Endodermal cell (in vitro differentiated cells): Measurements from ENCODE around the gene NCAN. TPM values are rescaled to one million over a fixed set of nuclear protein-coding genes. Genes with fewer than 3 reads are reported as not detected.
"Not testable (repeated sequence)": the region's sequence is repeated elsewhere in the genome, so short reads cannot be mapped to it uniquely, and the experiment has no call there.

Experiments used
- DNase-seq: peaks from one replicate; pipeline ENCODE4 v3.0.0-alpha.2; 2017
- H3K27ac ChIP-seq: 2 replicates; pipeline ENCODE4 v1.5.1; 2013; ENCODE audit warnings: mild to moderate bottlenecking, low read depth, low read length, moderate library complexity
- H3K27me3 ChIP-seq: 2 replicates; pipeline ENCODE4 v1.6.1; 2013; ENCODE audit warnings: mild to moderate bottlenecking, low read length, moderate library complexity; ENCODE audit not compliant: insufficient read depth, control insufficient read depth, poor library complexity, severe bottlenecking
- H3K36me3 ChIP-seq: 2 replicates; pipeline ENCODE4 v1.7.0; 2013; ENCODE audit warnings: mild to moderate bottlenecking, low read length, moderate library complexity; ENCODE audit not compliant: control insufficient read depth, insufficient read depth
- H3K4me1 ChIP-seq: one replicate; pipeline ENCODE4 v1.7.0; 2013; ENCODE audit warnings: low read length; ENCODE audit not compliant: control insufficient read depth, insufficient read depth
- H3K4me3 ChIP-seq: 2 replicates; pipeline ENCODE4 v1.5.1; 2013; ENCODE audit warnings: mild to moderate bottlenecking, low read length, moderate library complexity
- H3K9ac ChIP-seq: 2 replicates; pipeline ENCODE4 v1.6.1; 2013; ENCODE audit warnings: mild to moderate bottlenecking, low read length, moderate library complexity; ENCODE audit not compliant: poor library complexity, severe bottlenecking; ENCODE audit errors: extremely low read depth
- H3K9me3 ChIP-seq: 2 replicates; pipeline ENCODE4 v1.6.1; 2013; ENCODE audit warnings: mild to moderate bottlenecking, low read length, moderate library complexity; ENCODE audit not compliant: control insufficient read depth
- H3K27ac Mint-ChIP-seq: 2 replicates; pipeline ENCODE4 v1.8.0; 2020; ENCODE audit warnings: mixed read lengths
- H3K27me3 Mint-ChIP-seq: 2 replicates; pipeline ENCODE4 v1.8.0; 2021; ENCODE audit warnings: mild to moderate bottlenecking, mixed read lengths; ENCODE audit not compliant: insufficient read depth
- H3K36me3 Mint-ChIP-seq: 2 replicates; pipeline ENCODE4 v1.8.0; 2020; ENCODE audit warnings: low read depth, mixed read lengths
- H3K4me1 Mint-ChIP-seq: 2 replicates; pipeline ENCODE4 v1.8.0; 2020; ENCODE audit warnings: mixed read lengths
- H3K4me3 Mint-ChIP-seq: 2 replicates; pipeline ENCODE4 v1.8.0; 2020; ENCODE audit warnings: mild to moderate bottlenecking, moderate library complexity, mixed read lengths
- H3K9me3 Mint-ChIP-seq: 2 replicates; pipeline ENCODE4 v1.8.0; 2020; ENCODE audit warnings: mild to moderate bottlenecking, mixed read lengths
- CTCF ChIP-seq: fragments of 200-600 bp; sonication (generic); conservative IDR thresholded peaks from 2 replicates; pipeline ENCODE4 v1.5.0; 2021; ENCODE audit warnings: antibody characterized with exemption, mild to moderate bottlenecking
- WGBS, 2 experiments: methylation state at CpG; one replicate each; pipeline versions ENCODE4 v1.1.5 to v1.1.7; 2013; ENCODE audit warnings: missing lambda C conversion rate in 2 of 2, mixed read lengths in 1 of 2; ENCODE audit not compliant: insufficient coverage in 1 of 2, insufficient read length in 1 of 2; 5-methylcytosine and 5-hydroxymethylcytosine counted together
- total RNA-seq, 2 donors: library from RNA; stranded (reverse); fragmentation: NEBNext Ultra II Directional in 1 of 2; extraction: Animal tissue kit (Norgen Biotek cat#: 25700) in 1 of 2; gene quantifications; 2 replicates in 1 of 2; 3 replicates in 1 of 2; pipeline ENCODE4 v1.2.1, GENCODE V29; 2021

The NCAN gene
- total RNA-seq, 2 donors from 2014 or later: 0.77 to 4.2 TPM

- Mint-ChIP-seq H3K27ac (no peak overlapping the region), H3K27me3 (peaks cover 56% of the 10 kb centered on the region), H3K4me3 (peak overlapping the region; percentile 37), H3K4me1 (peaks cover 7% of the 10 kb centered on the region), H3K9me3 (no peaks in the 10 kb centered on the region), H3K36me3 (no peaks in the 10 kb centered on the region)
- no peak overlapping the region for H3K4me3 ChIP-seq
- H3K27ac ChIP-seq: no peak overlapping the region
- no peaks in the 10 kb centered on the region for H3K36me3 ChIP-seq
- no peak overlapping the region for H3K9ac ChIP-seq
- WGBS, 2 experiments: 82 to 88% methylated on average over 3 to 6 of the region's 6 CpGs
- H3K27me3 ChIP-seq: peaks cover 30% of the 10 kb centered on the region
- no peaks in the 10 kb centered on the region for H3K4me1 ChIP-seq
- no peak for TF ChIP-seq CTCF
- no peaks in the 10 kb centered on the region for H3K9me3 ChIP-seq
- no peak for DNase-seq
Measured at GRCh38 chr19:19170873-19171672, 40.7 kb upstream of the NCAN start.

GRCh38 chr19:19171821-19172532 lies 39.8 kb upstream of the NCAN start:
- Histone ChIP-seq H3K9ac (no peak overlapping the region), H3K4me3 (no peak overlapping the region), H3K9me3 (no peaks in the 10 kb centered on the region), H3K27ac (no peak overlapping the region), H3K36me3 (no peaks in the 10 kb centered on the region), H3K27me3 (peaks cover 30% of the 10 kb centered on the region), H3K4me1 (no peaks in the 10 kb centered on the region)
- H3K9me3 Mint-ChIP-seq: no peaks in the 10 kb centered on the region
- peaks cover 7% of the 10 kb centered on the region for H3K4me1 Mint-ChIP-seq
- DNase-seq: no peak
- peaks cover 56% of the 10 kb centered on the region for H3K27me3 Mint-ChIP-seq
- 82 to 96% methylated on average over 4 to 8 of the region's 8 CpGs for WGBS, 2 experiments
- H3K4me3 Mint-ChIP-seq: no peak overlapping the region
- no peak for TF ChIP-seq CTCF
- H3K36me3 Mint-ChIP-seq: peaks cover 5% of the 10 kb centered on the region
- H3K27ac Mint-ChIP-seq: no peak overlapping the region

GRCh38 chr19:19173243-19173642 lies 38.5 kb upstream of the NCAN start:
- H3K4me3 Mint-ChIP-seq, H3K4me3 ChIP-seq, DNase-seq, H3K4me1 ChIP-seq, H3K27ac ChIP-seq, H3K9me3 ChIP-seq, H3K27ac Mint-ChIP-seq, H3K36me3 ChIP-seq, H3K36me3 Mint-ChIP-seq, H3K9me3 Mint-ChIP-seq, H3K4me1 Mint-ChIP-seq, H3K9ac ChIP-seq: not testable (repeated sequence)
- 92 to 100% methylated on average over 3 to 4 of the region's 5 CpGs for WGBS, 2 experiments
- H3K27me3 Mint-ChIP-seq: peaks cover 46% of the 10 kb centered on the region
- peaks cover 30% of the 10 kb centered on the region for H3K27me3 ChIP-seq
